GM23248 (cell line): ENCODE data around the gene SACM1L. TPM values are rescaled to one million over a fixed set of nuclear protein-coding genes. Genes with fewer than 3 reads are reported as not detected.
A peak's percentile ranks its signal among the peaks of the same experiment; 100 is the strongest.

ENCODE experiments used
- DNase-seq: peaks from one replicate; pipeline ENCODE4 v3.0.0-alpha.2; 2015
- H2AFZ ChIP-seq: fragments of 200-600 bp; sonication (generic); 2 replicates; pipeline ENCODE4 v1.6.1; 2016; ENCODE audit warnings: antibody characterized with exemption
- H3F3A ChIP-seq: fragments of 200-600 bp; sonication (generic); 2 replicates; pipeline ENCODE4 v1.6.1; 2016; ENCODE audit warnings: mild to moderate bottlenecking, antibody characterized with exemption, mixed run types; ENCODE audit not compliant: insufficient read depth
- H3K27ac ChIP-seq: fragments of 200-600 bp; sonication (generic); 2 replicates; pipeline ENCODE4 v1.5.1; 2016; ENCODE audit warnings: mild to moderate bottlenecking
- H3K27me3 ChIP-seq: fragments of 200-600 bp; sonication (generic); replicated peaks from 2 replicates; pipeline ENCODE4 v1.6.1; 2016; ENCODE audit warnings: mild to moderate bottlenecking; ENCODE audit not compliant: insufficient read depth
- H3K36me3 ChIP-seq: fragments of 200-600 bp; sonication (generic); 2 replicates; pipeline ENCODE4 v1.6.1; 2016; ENCODE audit warnings: low read depth, mild to moderate bottlenecking
- H3K4me1 ChIP-seq: fragments of 200-600 bp; sonication (generic); 2 replicates; pipeline ENCODE4 v1.6.1; 2016; ENCODE audit warnings: mild to moderate bottlenecking; ENCODE audit not compliant: insufficient read depth
- H3K4me2 ChIP-seq: fragments of 200-600 bp; sonication (generic); one replicate; pipeline ENCODE4 v1.6.1; 2016; ENCODE audit warnings: mild to moderate bottlenecking; ENCODE audit not compliant: unreplicated experiment
- H3K4me3 ChIP-seq: fragments of 200-600 bp; sonication (generic); 2 replicates; pipeline ENCODE4 v1.5.1; 2016; ENCODE audit warnings: mild to moderate bottlenecking
- H3K79me2 ChIP-seq: fragments of 200-600 bp; sonication (generic); 2 replicates; pipeline ENCODE4 v1.6.1; 2016; ENCODE audit warnings: mild to moderate bottlenecking; ENCODE audit not compliant: insufficient read depth
- H3K9ac ChIP-seq: fragments of 200-600 bp; sonication (generic); 2 replicates; pipeline ENCODE4 v1.6.1; 2016; ENCODE audit warnings: mild to moderate bottlenecking
- H3K9me2 ChIP-seq: fragments of 200-600 bp; sonication (generic); 2 replicates; pipeline ENCODE4 v1.6.1; 2016; ENCODE audit warnings: mixed run types, mild to moderate bottlenecking, moderate library complexity; ENCODE audit not compliant: insufficient read depth
- H3K9me3 ChIP-seq: fragments of 200-600 bp; sonication (generic); one replicate; pipeline ENCODE4 v1.6.1; 2017; ENCODE audit warnings: low read depth
- H4K20me1 ChIP-seq: fragments of 200-600 bp; sonication (generic); 2 replicates; pipeline ENCODE4 v1.6.0; 2016; ENCODE audit not compliant: insufficient read depth
- EZH2 ChIP-seq: fragments of 200-600 bp; sonication (generic); IDR thresholded peaks from 2 replicates; pipeline ENCODE4 v1.6.1; 2018; ENCODE audit warnings: antibody characterized with exemption, mild to moderate bottlenecking; ENCODE audit not compliant: insufficient read depth, poor library complexity, severe bottlenecking
- EZH2phosphoT487 ChIP-seq: fragments of 200-600 bp; sonication (generic); IDR thresholded peaks from 2 replicates; pipeline ENCODE4 v1.6.1; 2018; ENCODE audit warnings: antibody characterized with exemption, moderate library complexity, mild to moderate bottlenecking, low read depth; ENCODE audit not compliant: insufficient read depth
- WGBS, 2 experiments: methylation state at CpG; one replicate each; pipeline ENCODE4 v1.1.6; 2015 to 2017; ENCODE audit warnings: low lambda C conversion rate in 2 of 2, low coverage in 1 of 2; ENCODE audit errors: missing lambda C conversion rate in 2 of 2; 5-methylcytosine and 5-hydroxymethylcytosine counted together
- in situ Hi-C: fragments of 300-500 bp; cut with MboI; formaldehyde crosslinking; loops from 2 replicates; pipeline ENCODE4 v1.15.0; 2020
- polyA plus RNA-seq: library from polyadenylated mRNA; unstranded; fragments of >200 nt; fragmentation: Nextera tagmentation; extraction: Ambion mirVana; gene quantifications from 2 replicates; pipeline ENCODE4 v1.2.1, GENCODE V29; 2016
- total RNA-seq: library from RNA; depleted of rRNA; stranded (reverse); fragments of >200 nt; shearing (Covaris generic); gene quantifications from 2 replicates; pipeline ENCODE4 v1.2.3, GENCODE V29; 2014

SACM1L gene
- total and polyA plus RNA-seq, 2 experiments from 2014 or later, result 33.6 to 33.9 TPM

GRCh38 chr3:45667569-45667934, 21.6 kb upstream of the SACM1L start:
- H3K4me3 ChIP-seq, result no peak overlapping the region
- TF ChIP-seq EZH2 (no peak), EZH2phosphoT487 (no peak)
- no peaks in the 10 kb centered on the region for H3K27me3 ChIP-seq
- 9 to 17% methylated on average over 1 of the region's 1 CpG for WGBS, 2 experiments
- H2AFZ ChIP-seq, result no peak overlapping the region
- H3K4me2 ChIP-seq, result peak overlapping the region; percentile 53
- peaks cover 44% of the 10 kb centered on the region for H3F3A ChIP-seq
- peaks cover 38% of the 10 kb centered on the region for H3K4me1 ChIP-seq
- in situ Hi-C loops, result loop anchor here (10.0 to 25.0 kb wide), 2 partner anchors 455 to 633 kb away; no protein-coding TSS in a partner anchor
- H3K9me2 ChIP-seq, result no peaks in the 10 kb centered on the region
- peaks cover 10% of the 10 kb centered on the region; the same call in 1 of the 2 replicates for H3K36me3 ChIP-seq
- 0 out of 2 replicates have a peak, but pooled peaks cover 4% of the 10 kb centered on the region for H4K20me1 ChIP-seq
- H3K27ac ChIP-seq, result peak overlapping the region; percentile 75
- peaks cover 27% of the 10 kb centered on the region for H3K79me2 ChIP-seq
- no peak for DNase-seq
- no peaks in the 10 kb centered on the region for H3K9me3 ChIP-seq
- peak overlapping the region; percentile 48 for H3K9ac ChIP-seq

- no peak overlapping the region for H3K4me2 ChIP-seq
- no peaks in the 10 kb centered on the region for H3K9me2 ChIP-seq
- DNase-seq, result no peak
- peaks cover 10% of the 10 kb centered on the region; the same call in 1 of the 2 replicates for H3K36me3 ChIP-seq
- H3F3A ChIP-seq, result peaks cover 44% of the 10 kb centered on the region
- H3K4me3 ChIP-seq, result no peak overlapping the region
- in situ Hi-C loops, result loop anchor here (25.0 kb wide), 1 partner anchor 458 kb away; no protein-coding TSS in a partner anchor
- H3K4me1 ChIP-seq, result peaks cover 38% of the 10 kb centered on the region
- no peak overlapping the region for H3K9ac ChIP-seq
- H3K27ac ChIP-seq, result no peak overlapping the region
- H2AFZ ChIP-seq, result no peak overlapping the region
- H3K27me3 ChIP-seq, result no peaks in the 10 kb centered on the region
- H3K9me3 ChIP-seq, result no peaks in the 10 kb centered on the region
- H3K79me2 ChIP-seq, result peaks cover 2% of the 10 kb centered on the region
- TF ChIP-seq EZH2 (no peak), EZH2phosphoT487 (no peak)
- H4K20me1 ChIP-seq, result 0 out of 2 replicates have a peak, but pooled peaks cover 4% of the 10 kb centered on the region
Measured at GRCh38 chr3:45670436-45670835, 18.8 kb upstream of the SACM1L start.

- no peak for TF ChIP-seq EZH2phosphoT487
- TF ChIP-seq EZH2, result no peak
- peak; percentile 51 for DNase-seq
- no peaks in the 10 kb centered on the region for H3K27me3 ChIP-seq
- in situ Hi-C loops, result loop anchor here (25.0 kb wide), 1 partner anchor 459 kb away; no protein-coding TSS in a partner anchor
- no peaks in the 10 kb centered on the region for H3K9me3 ChIP-seq
- H3K4me2 ChIP-seq, result no peak overlapping the region
- peaks cover 10% of the 10 kb centered on the region; the same call in 1 of the 2 replicates for H3K36me3 ChIP-seq
- no peak overlapping the region for H3K27ac ChIP-seq
- H3K9ac ChIP-seq, result no peak overlapping the region
- peaks cover 44% of the 10 kb centered on the region for H3F3A ChIP-seq
- no peak overlapping the region for H3K4me3 ChIP-seq
- H4K20me1 ChIP-seq, result 0 out of 2 replicates have a peak, but pooled peaks cover 4% of the 10 kb centered on the region
- H3K79me2 ChIP-seq, result no peaks in the 10 kb centered on the region
- 56 to 65% methylated on average over 2 of the region's 2 CpGs for WGBS, 2 experiments
- peaks cover 38% of the 10 kb centered on the region for H3K4me1 ChIP-seq
- no peaks in the 10 kb centered on the region for H3K9me2 ChIP-seq
- no peak overlapping the region for H2AFZ ChIP-seq
Measured at GRCh38 chr3:45670991-45671390, 18.2 kb upstream of the SACM1L start.

- no peaks in the 10 kb centered on the region for H3K27me3 ChIP-seq
- H3K9me2 ChIP-seq, result no peaks in the 10 kb centered on the region
- peaks cover 34% of the 10 kb centered on the region for H3K4me1 ChIP-seq
- in situ Hi-C loops, result loop anchor here (25.0 kb wide), 1 partner anchor 461 kb away; no protein-coding TSS in a partner anchor
- H2AFZ ChIP-seq, result no peak overlapping the region
- H3K4me3 ChIP-seq, result no peak overlapping the region
- no peak overlapping the region for H3K4me2 ChIP-seq
- H3F3A ChIP-seq, result peaks cover 29% of the 10 kb centered on the region
- no peaks in the 10 kb centered on the region for H3K79me2 ChIP-seq
- H3K9ac ChIP-seq, result no peak overlapping the region
- H4K20me1 ChIP-seq, result 0 out of 2 replicates have a peak, but pooled peaks cover 4% of the 10 kb centered on the region
- DNase-seq, result no peak
- no peak overlapping the region for H3K27ac ChIP-seq
- WGBS, 2 experiments, result 100% methylated on average over 2 of the region's 2 CpGs
- H3K36me3 ChIP-seq, result peaks cover 10% of the 10 kb centered on the region; the same call in 1 of the 2 replicates
- no peaks in the 10 kb centered on the region for H3K9me3 ChIP-seq
- TF ChIP-seq EZH2phosphoT487 (no peak), EZH2 (no peak)
Measured at GRCh38 chr3:45673273-45673672, 15.9 kb upstream of the SACM1L start.
